ENCODE data around the gene MCF2L2. TPM values are rescaled to one million over a fixed set of nuclear protein-coding genes. Genes with fewer than 3 reads are reported as not detected.
"Not testable (repeated sequence)": the region's sequence is repeated elsewhere in the genome, so short reads cannot be mapped to it uniquely, and the experiment has no call there.

The MCF2L2 gene
- total RNA-seq, 1 donor from 2014 or later = 18.1 TPM

GRCh38 chr3:183172051-183172639 is 256.3 kb downstream of the MCF2L2 start:
- no peak for DNase-seq
- H3K4me1 Mint-ChIP-seq (ENCODE audit: low read depth, unreplicated experiment) = no peaks in the 10 kb centered on the region

GRCh38 chr3:183167975-183168374 is 260.4 kb downstream of the MCF2L2 start:
- H3K27ac Mint-ChIP-seq (ENCODE audit: unreplicated experiment); H3K4me3 Mint-ChIP-seq (ENCODE audit: unreplicated experiment); H3K27me3 Mint-ChIP-seq (ENCODE audit: unreplicated experiment): not testable (repeated sequence)

More at GRCh38 chr3:183172051-183172639, 256.3 kb downstream of the MCF2L2 start:
- Mint-ChIP-seq H3K4me3 (ENCODE audit: unreplicated experiment) (no peak overlapping the region), H3K9me3 (ENCODE audit: unreplicated experiment) (peaks cover 2% of the 10 kb centered on the region), H3K27ac (ENCODE audit: unreplicated experiment) (no peak overlapping the region), H3K27me3 (ENCODE audit: unreplicated experiment) (peaks cover 3% of the 10 kb centered on the region), H3K36me3 (ENCODE audit: unreplicated experiment) (no peaks in the 10 kb centered on the region)
- TF ChIP-seq CTCF (IDR thresholded peaks at IDR 0.05; ENCODE audit: partially characterized antibody, unreplicated experiment) = no peak

GRCh38 chr3:183163563-183163962 is 264.9 kb downstream of the MCF2L2 start:
- TF ChIP-seq CTCF (IDR thresholded peaks at IDR 0.05; ENCODE audit: partially characterized antibody, unreplicated experiment) = no peak
- no peak for DNase-seq
- H3K4me1 Mint-ChIP-seq (ENCODE audit: low read depth, unreplicated experiment) = no peaks in the 10 kb centered on the region
- H3K4me3 Mint-ChIP-seq (ENCODE audit: unreplicated experiment) = no peak overlapping the region
- peaks cover 15% of the 10 kb centered on the region for H3K36me3 Mint-ChIP-seq (ENCODE audit: unreplicated experiment)
- peaks cover 2% of the 10 kb centered on the region for H3K9me3 Mint-ChIP-seq (ENCODE audit: unreplicated experiment)
- no peak overlapping the region for H3K27ac Mint-ChIP-seq (ENCODE audit: unreplicated experiment)
- peaks cover 9% of the 10 kb centered on the region for H3K27me3 Mint-ChIP-seq (ENCODE audit: unreplicated experiment)

More at GRCh38 chr3:183167975-183168374, 260.4 kb downstream of the MCF2L2 start:
- not testable (repeated sequence) for H3K9me3 Mint-ChIP-seq (ENCODE audit: unreplicated experiment); H3K4me1 Mint-ChIP-seq (ENCODE audit: low read depth, unreplicated experiment); DNase-seq; H3K36me3 Mint-ChIP-seq (ENCODE audit: unreplicated experiment)

- Mint-ChIP-seq H3K27ac (ENCODE audit: unreplicated experiment) (peak overlapping the region; percentile 4), H3K4me3 (ENCODE audit: unreplicated experiment) (peak overlapping the region; percentile 82), H3K9me3 (ENCODE audit: unreplicated experiment) (peaks cover 2% of the 10 kb centered on the region), H3K36me3 (ENCODE audit: unreplicated experiment) (peaks cover 15% of the 10 kb centered on the region), H3K4me1 (ENCODE audit: low read depth, unreplicated experiment) (no peaks in the 10 kb centered on the region), H3K27me3 (ENCODE audit: unreplicated experiment) (peaks cover 9% of the 10 kb centered on the region)
- DNase-seq = no peak
- TF ChIP-seq CTCF (IDR thresholded peaks at IDR 0.05; ENCODE audit: partially characterized antibody, unreplicated experiment) = no peak
These were observed 266.7 kb downstream of the MCF2L2 start for GRCh38 chr3:183161552-183162336.

GRCh38 chr3:183160616-183161015 is 267.8 kb downstream of the MCF2L2 start:
- Mint-ChIP-seq H3K27me3 (ENCODE audit: unreplicated experiment) (peaks cover 9% of the 10 kb centered on the region), H3K27ac (ENCODE audit: unreplicated experiment) (no peak overlapping the region), H3K4me3 (ENCODE audit: unreplicated experiment) (no peak overlapping the region), H3K36me3 (ENCODE audit: unreplicated experiment) (peaks cover 12% of the 10 kb centered on the region), H3K9me3 (ENCODE audit: unreplicated experiment) (peaks cover 2% of the 10 kb centered on the region), H3K4me1 (ENCODE audit: low read depth, unreplicated experiment) (no peaks in the 10 kb centered on the region)
- TF ChIP-seq CTCF (IDR thresholded peaks at IDR 0.05; ENCODE audit: partially characterized antibody, unreplicated experiment) = no peak
- no peak for DNase-seq
